Caco-2 (cell line): ENCODE results near the gene STAB2. TPM values are rescaled to one million over a fixed set of nuclear protein-coding genes. Genes with fewer than 3 reads are reported as not detected.

ENCODE experiments used
- BruUV-seq: library from RNA; stranded (reverse); fragments of 400-500 nt; replicated peaks from 2 replicates; lab custom pipeline; 2021; lab: Mats Ljungman, UMichigan
- CTCF ChIA-PET: fragments of 300-600 bp; sonication (Branson Sonifier 250); formaldehyde crosslinking; loops from one replicate; lab custom pipeline; 2022; ENCODE audit warnings: antibody characterized with exemption; lab: Charles Lee
- POLR2A ChIA-PET: fragments of 300-600 bp; sonication (Branson Sonifier 250); formaldehyde crosslinking; loops from one replicate; lab custom pipeline; 2022; ENCODE audit warnings: antibody characterized with exemption; lab: Charles Lee
- DNase-seq, 2 experiments: peaks; one replicate each; pipeline versions ENCODE4 v3.0.0 to v3.0.0-alpha.2; 2020 to 2022
- H3K27me3 ChIP-seq: replicated peaks from 2 replicates; pipeline ENCODE4 v1.6.0; 2011; ENCODE audit warnings: low read length; ENCODE audit not compliant: control insufficient read depth, insufficient read depth
- H3K36me3 ChIP-seq: 2 replicates; pipeline ENCODE4 v1.5.1; 2011; ENCODE audit warnings: low read length; ENCODE audit not compliant: control insufficient read depth, insufficient read depth
- H3K4me1 ChIP-seq: fragments of 250-450 bp; sonication (Bioruptor Pico); 2 replicates; pipeline ENCODE4 v1.5.1; 2020; ENCODE audit warnings: mild to moderate bottlenecking
- H3K4me3 ChIP-seq: 2 replicates; pipeline ENCODE4 v1.5.1; 2011; ENCODE audit warnings: low read depth, mild to moderate bottlenecking, control low read depth, low read length
- H3K9me3 ChIP-seq: fragments of 250-450 bp; sonication (Bioruptor Pico); 2 replicates; pipeline ENCODE4 v1.5.1; 2020; ENCODE audit warnings: mild to moderate bottlenecking, moderate library complexity
- H3K27ac Mint-ChIP-seq: one replicate; pipeline ENCODE4 v1.8.0; 2022; ENCODE audit warnings: mixed read lengths; ENCODE audit not compliant: unreplicated experiment
- H3K27me3 Mint-ChIP-seq: one replicate; pipeline ENCODE4 v1.8.0; 2022; ENCODE audit warnings: mixed read lengths; ENCODE audit not compliant: insufficient read depth, unreplicated experiment
- H3K36me3 Mint-ChIP-seq: one replicate; pipeline ENCODE4 v1.8.0; 2022; ENCODE audit warnings: mild to moderate bottlenecking, mixed read lengths; ENCODE audit not compliant: insufficient read depth, unreplicated experiment
- H3K4me1 Mint-ChIP-seq: one replicate; pipeline ENCODE4 v1.8.0; 2022; ENCODE audit warnings: low read depth, mixed read lengths; ENCODE audit not compliant: unreplicated experiment
- H3K4me3 Mint-ChIP-seq: one replicate; pipeline ENCODE4 v1.8.0; 2022; ENCODE audit warnings: mild to moderate bottlenecking, moderate library complexity, mixed read lengths; ENCODE audit not compliant: unreplicated experiment
- H3K9me3 Mint-ChIP-seq: one replicate; pipeline ENCODE4 v1.8.0; 2022; ENCODE audit warnings: mixed read lengths; ENCODE audit not compliant: unreplicated experiment
- intact Hi-C: fragments of 100-400 bp; cut with micrococcal nuclease; formaldehyde crosslinking; loops from one replicate; pipeline ENCODE4 v1.10.0; 2022; ENCODE audit not compliant: unreplicated experiment
- total RNA-seq: library from RNA; stranded (reverse); gene quantifications from 2 replicates; pipeline ENCODE4 v1.2.3, GENCODE V29; 2022
- TF ChIP-seq, protein P1 (sequence below), 2 experiments: fragments of 200-600 bp in 1 of 2; IDR thresholded peaks; 1 replicate in 1 of 2; 2 replicates in 1 of 2; pipeline versions ENCODE4 v1.5.1 to v1.8.0; 2011 to 2022; ENCODE audit warnings: antibody characterized with exemption in 1 of 2, control low read depth in 1 of 2, inconsistent platforms in 1 of 2, low read depth in 1 of 2, low read length in 1 of 2, mild to moderate bottlenecking in 1 of 2, moderate library complexity in 1 of 2; ENCODE audit not compliant: insufficient read depth in 1 of 2, severe bottlenecking in 1 of 2, unreplicated experiment in 1 of 2

The STAB2 gene
- total RNA-seq, 1 experiment from 2014 or later: 0.25 TPM

DNA sequence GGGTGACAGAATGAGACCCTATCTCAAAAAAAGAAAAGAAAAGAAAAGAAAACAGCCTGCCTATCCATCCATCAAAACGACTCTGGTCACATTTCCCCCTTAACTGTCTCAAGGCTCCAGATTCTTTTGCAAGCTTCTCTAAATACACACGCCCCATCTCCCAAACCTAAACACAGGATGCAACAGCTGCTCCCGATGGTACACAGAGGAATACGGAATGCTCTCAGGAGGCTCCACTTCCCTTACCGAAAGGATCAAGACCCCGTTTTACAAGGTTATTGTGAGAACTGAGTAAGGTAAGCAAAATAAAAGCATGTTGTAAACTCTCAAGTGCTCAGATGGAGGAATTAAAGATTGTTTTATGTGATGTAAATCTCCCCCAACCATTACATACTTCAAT is 191.7 kb downstream of the STAB2 start:
- peaks cover 10% of the 10 kb centered on the region for H3K4me1 ChIP-seq
- Mint-ChIP-seq H3K27ac (no peak overlapping the region), H3K36me3 (peaks cover 33% of the 10 kb centered on the region), H3K4me1 (no peaks in the 10 kb centered on the region), H3K4me3 (no peak overlapping the region), H3K27me3 (no peaks in the 10 kb centered on the region), H3K9me3 (no peaks in the 10 kb centered on the region)
- intact Hi-C loops: no loop called here
- CTCF ChIA-PET: no interaction called here
- H3K9me3 ChIP-seq: no peaks in the 10 kb centered on the region
- no TSS peak for BruUV-seq
- TF ChIP-seq, protein P1, sequence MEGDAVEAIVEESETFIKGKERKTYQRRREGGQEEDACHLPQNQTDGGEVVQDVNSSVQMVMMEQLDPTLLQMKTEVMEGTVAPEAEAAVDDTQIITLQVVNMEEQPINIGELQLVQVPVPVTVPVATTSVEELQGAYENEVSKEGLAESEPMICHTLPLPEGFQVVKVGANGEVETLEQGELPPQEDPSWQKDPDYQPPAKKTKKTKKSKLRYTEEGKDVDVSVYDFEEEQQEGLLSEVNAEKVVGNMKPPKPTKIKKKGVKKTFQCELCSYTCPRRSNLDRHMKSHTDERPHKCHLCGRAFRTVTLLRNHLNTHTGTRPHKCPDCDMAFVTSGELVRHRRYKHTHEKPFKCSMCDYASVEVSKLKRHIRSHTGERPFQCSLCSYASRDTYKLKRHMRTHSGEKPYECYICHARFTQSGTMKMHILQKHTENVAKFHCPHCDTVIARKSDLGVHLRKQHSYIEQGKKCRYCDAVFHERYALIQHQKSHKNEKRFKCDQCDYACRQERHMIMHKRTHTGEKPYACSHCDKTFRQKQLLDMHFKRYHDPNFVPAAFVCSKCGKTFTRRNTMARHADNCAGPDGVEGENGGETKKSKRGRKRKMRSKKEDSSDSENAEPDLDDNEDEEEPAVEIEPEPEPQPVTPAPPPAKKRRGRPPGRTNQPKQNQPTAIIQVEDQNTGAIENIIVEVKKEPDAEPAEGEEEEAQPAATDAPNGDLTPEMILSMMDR (IDR thresholded peaks at IDR 0.05; ENCODE audit: insufficient read depth in 1 of 2, low read depth in 1 of 2, low read length in 1 of 2, severe bottlenecking in 1 of 2, unreplicated experiment in 1 of 2): no peak
- H3K4me3 ChIP-seq: no peak overlapping the region
- no peaks in the 10 kb centered on the region for H3K36me3 ChIP-seq
- no peaks in the 10 kb centered on the region for H3K27me3 ChIP-seq
- DNase-seq: no peak
- POLR2A ChIA-PET: no interaction called here

DNA sequence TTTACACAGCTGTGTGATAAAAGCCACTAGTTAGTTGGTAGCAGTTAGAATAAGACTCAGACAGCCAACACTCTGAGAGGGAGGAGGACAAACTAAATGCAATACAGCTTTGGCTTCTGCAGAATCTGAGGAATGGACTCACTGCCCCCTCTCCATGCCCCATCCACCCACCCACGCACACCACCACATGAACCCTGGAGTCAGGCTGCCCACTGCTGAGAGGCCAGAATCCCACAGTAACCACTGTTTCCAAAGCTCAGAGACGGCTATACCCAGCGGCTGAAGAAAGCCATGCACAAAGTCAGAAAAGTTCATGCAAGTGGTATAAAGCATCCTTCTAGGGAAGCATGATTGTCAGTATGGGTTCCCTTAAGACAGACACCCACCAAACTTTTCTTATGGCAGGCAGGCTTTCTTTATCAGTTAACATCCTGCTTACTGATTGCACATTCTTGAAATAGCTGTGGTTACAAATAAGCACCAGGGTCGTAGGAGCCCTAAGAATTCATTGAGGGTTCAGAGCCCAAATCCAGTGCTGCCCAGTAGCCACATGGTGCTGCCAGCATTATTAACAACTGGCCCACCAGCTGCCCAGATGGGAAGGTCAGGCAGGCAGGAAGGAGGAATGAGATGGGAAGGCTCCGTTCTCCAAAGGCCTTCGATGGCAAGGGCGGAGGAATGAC is 192.5 kb downstream of the STAB2 start:
- Histone ChIP-seq H3K4me3 (no peak overlapping the region), H3K36me3 (no peaks in the 10 kb centered on the region; the same call in 1 of the 2 replicates), H3K9me3 (no peaks in the 10 kb centered on the region), H3K27me3 (no peaks in the 10 kb centered on the region), H3K4me1 (peaks cover 10% of the 10 kb centered on the region)
- ChIA-PET CTCF (interaction anchor here (0.8 kb wide), 1 partner anchor 8 kb away, joined by 3 read pairs; no protein-coding TSS in a partner anchor), POLR2A (no interaction called here)
- TF ChIP-seq, protein P1 (IDR thresholded peaks at IDR 0.05; ENCODE audit: insufficient read depth in 1 of 2, low read depth in 1 of 2, low read length in 1 of 2, severe bottlenecking in 1 of 2, unreplicated experiment in 1 of 2): no peak
- BruUV-seq: no TSS peak
- no peaks in the 10 kb centered on the region for H3K27me3 Mint-ChIP-seq
- H3K9me3 Mint-ChIP-seq: no peaks in the 10 kb centered on the region
- H3K4me3 Mint-ChIP-seq: no peak overlapping the region
- DNase-seq: no peak
- H3K4me1 Mint-ChIP-seq: no peaks in the 10 kb centered on the region
- H3K36me3 Mint-ChIP-seq: peaks cover 40% of the 10 kb centered on the region
- intact Hi-C loops: no loop called here
- no peak overlapping the region for H3K27ac Mint-ChIP-seq

DNA sequence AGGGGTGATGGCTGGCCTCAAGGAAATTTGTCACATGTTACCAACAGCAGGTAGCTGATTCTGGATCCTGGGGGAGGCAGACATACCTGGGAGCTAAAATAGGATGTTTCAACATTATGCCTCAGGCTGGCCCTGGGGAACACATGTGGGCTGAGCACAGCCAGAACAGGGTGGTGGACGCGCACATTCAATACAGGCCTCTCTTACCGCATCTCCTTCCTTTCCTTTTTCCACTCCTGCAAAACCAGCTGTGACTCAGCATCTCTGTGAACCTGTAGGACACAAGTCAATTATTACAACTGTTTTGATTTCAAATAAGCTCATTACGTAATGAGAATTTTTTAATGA is 193.0 kb downstream of the STAB2 start:
- H3K4me3 Mint-ChIP-seq: no peak overlapping the region
- no peaks in the 10 kb centered on the region for H3K4me1 Mint-ChIP-seq
- ChIA-PET CTCF (interaction anchor here (0.8 kb wide), 1 partner anchor 8 kb away, joined by 3 read pairs; no protein-coding TSS in a partner anchor), POLR2A (no interaction called here)
- Histone ChIP-seq H3K4me3 (no peak overlapping the region), H3K4me1 (peaks cover 13% of the 10 kb centered on the region), H3K27me3 (no peaks in the 10 kb centered on the region), H3K36me3 (no peaks in the 10 kb centered on the region; the same call in 1 of the 2 replicates), H3K9me3 (no peaks in the 10 kb centered on the region)
- no peak overlapping the region for H3K27ac Mint-ChIP-seq
- intact Hi-C loops: no loop called here
- no peak for DNase-seq
- no peaks in the 10 kb centered on the region for H3K27me3 Mint-ChIP-seq
- H3K9me3 Mint-ChIP-seq: no peaks in the 10 kb centered on the region
- peaks cover 42% of the 10 kb centered on the region for H3K36me3 Mint-ChIP-seq
- TF ChIP-seq, protein P1 (IDR thresholded peaks at IDR 0.05; ENCODE audit: insufficient read depth in 1 of 2, low read depth in 1 of 2, low read length in 1 of 2, severe bottlenecking in 1 of 2, unreplicated experiment in 1 of 2): no peak
- BruUV-seq: no TSS peak
